Measurements from ENCODE around the gene ULBP2. TPM values are rescaled to one million over a fixed set of nuclear protein-coding genes. Genes with fewer than 3 reads are reported as not detected.
"Not testable (repeated sequence)": the region's sequence is repeated elsewhere in the genome, so short reads cannot be mapped to it uniquely, and the experiment has no call there.

ULBP2 gene
- total RNA-seq, 1 experiment from 2014 or later, result 4.9 TPM

GRCh38 chr6:149935668-149936067, 6.1 kb upstream of the ULBP2 start:
- ChIA-PET POLR2A (no interaction called here), CTCF (no interaction called here)
- no peak overlapping the region for H3K4me3 ChIP-seq (ENCODE audit: low read depth, low read length)
- H3K4me1 ChIP-seq, result no peaks in the 10 kb centered on the region
- TF ChIP-seq CTCF (IDR thresholded peaks at IDR 0.05; ENCODE audit: insufficient read depth in 1 of 2, low read depth in 1 of 2, low read length in 1 of 2, severe bottlenecking in 1 of 2, unreplicated experiment in 1 of 2), result no peak
- H3K36me3 ChIP-seq (ENCODE audit: control insufficient read depth, insufficient read depth, low read length), result no peaks in the 10 kb centered on the region
- Mint-ChIP-seq H3K4me1 (ENCODE audit: low read depth, unreplicated experiment) (peaks cover 7% of the 10 kb centered on the region), H3K36me3 (ENCODE audit: insufficient read depth, unreplicated experiment) (no peaks in the 10 kb centered on the region), H3K27ac (ENCODE audit: unreplicated experiment) (no peak overlapping the region), H3K4me3 (ENCODE audit: unreplicated experiment) (no peak overlapping the region), H3K27me3 (ENCODE audit: insufficient read depth, unreplicated experiment) (peaks cover 32% of the 10 kb centered on the region), H3K9me3 (ENCODE audit: unreplicated experiment) (no peaks in the 10 kb centered on the region)
- DNase-seq, result no peak
- H3K27me3 ChIP-seq (replicated peaks; ENCODE audit: control insufficient read depth, insufficient read depth, low read length), result no peaks in the 10 kb centered on the region; the same call in none of the 2 replicates
- intact Hi-C loops (cut with micrococcal nuclease; ENCODE audit: unreplicated experiment), result loop anchor here (10.0 kb wide), 1 partner anchor 399 kb away; no protein-coding TSS in a partner anchor
- BruUV-seq (replicated peaks), result no TSS peak
- H3K9me3 ChIP-seq, result no peaks in the 10 kb centered on the region

GRCh38 chr6:149936743-149937142, 5.1 kb upstream of the ULBP2 start:
- no peak for DNase-seq
- no TSS peak for BruUV-seq (replicated peaks)
- H3K9me3 ChIP-seq, result no peaks in the 10 kb centered on the region
- H3K4me3 Mint-ChIP-seq (ENCODE audit: unreplicated experiment), result no peak overlapping the region
- H3K36me3 ChIP-seq (ENCODE audit: control insufficient read depth, insufficient read depth, low read length), result no peaks in the 10 kb centered on the region
- no peak for TF ChIP-seq CTCF (IDR thresholded peaks at IDR 0.05; ENCODE audit: insufficient read depth in 1 of 2, low read depth in 1 of 2, low read length in 1 of 2, severe bottlenecking in 1 of 2, unreplicated experiment in 1 of 2)
- H3K4me3 ChIP-seq (ENCODE audit: low read depth, low read length), result no peak overlapping the region
- H3K4me1 ChIP-seq, result no peaks in the 10 kb centered on the region
- ChIA-PET CTCF (no interaction called here), POLR2A (no interaction called here)
- no peaks in the 10 kb centered on the region for H3K9me3 Mint-ChIP-seq (ENCODE audit: unreplicated experiment)
- no peaks in the 10 kb centered on the region; the same call in none of the 2 replicates for H3K27me3 ChIP-seq (replicated peaks; ENCODE audit: control insufficient read depth, insufficient read depth, low read length)
- peaks cover 5% of the 10 kb centered on the region for H3K36me3 Mint-ChIP-seq (ENCODE audit: insufficient read depth, unreplicated experiment)
- no peak overlapping the region for H3K27ac Mint-ChIP-seq (ENCODE audit: unreplicated experiment)
- peaks cover 29% of the 10 kb centered on the region for H3K27me3 Mint-ChIP-seq (ENCODE audit: insufficient read depth, unreplicated experiment)
- intact Hi-C loops (cut with micrococcal nuclease; ENCODE audit: unreplicated experiment), result loop anchor here (10.0 kb wide), 1 partner anchor 398 kb away; no protein-coding TSS in a partner anchor
- peaks cover 7% of the 10 kb centered on the region for H3K4me1 Mint-ChIP-seq (ENCODE audit: low read depth, unreplicated experiment)

GRCh38 chr6:149938013-149938570, 3.7 kb upstream of the ULBP2 start:
- BruUV-seq (replicated peaks); H3K9me3 Mint-ChIP-seq (ENCODE audit: unreplicated experiment); H3K36me3 ChIP-seq (ENCODE audit: control insufficient read depth, insufficient read depth, low read length); CTCF ChIA-PET; H3K36me3 Mint-ChIP-seq (ENCODE audit: insufficient read depth, unreplicated experiment); H3K9me3 ChIP-seq; DNase-seq; H3K27ac Mint-ChIP-seq (ENCODE audit: unreplicated experiment); H3K27me3 ChIP-seq (replicated peaks; ENCODE audit: control insufficient read depth, insufficient read depth, low read length); H3K4me1 ChIP-seq; POLR2A ChIA-PET: not testable (repeated sequence)
- Mint-ChIP-seq H3K4me1 (ENCODE audit: low read depth, unreplicated experiment) (peaks cover 12% of the 10 kb centered on the region), H3K4me3 (ENCODE audit: unreplicated experiment) (peak overlapping the region; percentile 62), H3K27me3 (ENCODE audit: insufficient read depth, unreplicated experiment) (peaks cover 29% of the 10 kb centered on the region)
- peak overlapping the region; percentile 39 for H3K4me3 ChIP-seq (ENCODE audit: low read depth, low read length)
- intact Hi-C loops (cut with micrococcal nuclease; ENCODE audit: unreplicated experiment), result loop anchor here (10.0 kb wide), 1 partner anchor 397 kb away; no protein-coding TSS in a partner anchor

All from Caco-2 (cell line).